H9 (cell line): ENCODE measurements around the gene ANAPC10. TPM values are rescaled to one million over a fixed set of nuclear protein-coding genes. Genes with fewer than 3 reads are reported as not detected.

Experiments
- DNase-seq: peaks from one replicate; pipeline ENCODE4 v3.0.0-alpha.2; 2017
- H2AFZ ChIP-seq: one replicate; pipeline ENCODE4 v1.6.1; 2013; ENCODE audit warnings: mild to moderate bottlenecking, low read length, control low read depth, moderate library complexity
- H2AK5ac ChIP-seq: 2 replicates; pipeline ENCODE4 v1.6.1; 2013; ENCODE audit warnings: low read length, control low read depth, mixed read lengths; ENCODE audit not compliant: insufficient read length
- H2BK120ac ChIP-seq: one replicate; pipeline ENCODE4 v1.6.1; 2013; ENCODE audit warnings: low read depth, mild to moderate bottlenecking, low read length, control low read depth, inconsistent platforms; ENCODE audit not compliant: poor library complexity, severe bottlenecking
- H2BK12ac ChIP-seq: 2 replicates; pipeline ENCODE4 v1.6.1; 2013; ENCODE audit warnings: low read length, control low read depth, mixed read lengths, low read depth; ENCODE audit not compliant: insufficient read length
- H2BK15ac ChIP-seq: 2 replicates; pipeline ENCODE4 v1.6.1; 2013; ENCODE audit warnings: low read depth, low read length, control low read depth
- H2BK20ac ChIP-seq: one replicate; pipeline ENCODE4 v1.6.1; 2013; ENCODE audit warnings: low read depth, mild to moderate bottlenecking, low read length, control low read depth, inconsistent platforms; ENCODE audit not compliant: poor library complexity, severe bottlenecking
- H2BK5ac ChIP-seq: 2 replicates; pipeline ENCODE4 v1.6.1; 2013; ENCODE audit warnings: low read length, control low read depth, mixed read lengths; ENCODE audit not compliant: insufficient read length
- H3K14ac ChIP-seq: 2 replicates; pipeline ENCODE4 v1.6.1; 2013; ENCODE audit warnings: low read length, control low read depth; ENCODE audit not compliant: insufficient read depth
- H3K18ac ChIP-seq: 2 replicates; pipeline ENCODE4 v1.6.1; 2013; ENCODE audit warnings: low read depth, mild to moderate bottlenecking, mixed read lengths, low read length, control low read depth; ENCODE audit not compliant: insufficient read length
- H3K23ac ChIP-seq: 2 replicates; pipeline ENCODE4 v1.6.1; 2013; ENCODE audit warnings: low read length, control low read depth, mixed read lengths, low read depth; ENCODE audit not compliant: insufficient read length
- H3K23me2 ChIP-seq: 2 replicates; pipeline ENCODE4 v1.6.1; 2013; ENCODE audit warnings: low read depth, mild to moderate bottlenecking, mixed read lengths, low read length, control low read depth; ENCODE audit not compliant: insufficient read length, poor library complexity, severe bottlenecking
- H3K27ac ChIP-seq: 2 replicates; pipeline ENCODE4 v1.5.1; 2013; ENCODE audit warnings: low read length, control low read depth, mixed read lengths, low read depth; ENCODE audit not compliant: insufficient read length
- H3K27me3 ChIP-seq: 2 replicates; pipeline ENCODE4 v1.6.1; 2013; ENCODE audit warnings: low read length, control low read depth, inconsistent platforms; ENCODE audit not compliant: insufficient read depth
- H3K4ac ChIP-seq: 2 replicates; pipeline ENCODE4 v1.6.1; 2013; ENCODE audit warnings: low read depth, mild to moderate bottlenecking, control low read depth, inconsistent platforms, low read length, moderate library complexity
- H3K4me1 ChIP-seq: 2 replicates; pipeline ENCODE4 v1.6.1; 2013; ENCODE audit warnings: low read length, control low read depth, inconsistent platforms; ENCODE audit not compliant: insufficient read depth
- H3K4me2 ChIP-seq: 2 replicates; pipeline ENCODE4 v1.6.1; 2013; ENCODE audit warnings: low read length, control low read depth, mixed read lengths; ENCODE audit not compliant: insufficient read length, insufficient read depth
- H3K56ac ChIP-seq: 2 replicates; pipeline ENCODE4 v1.6.1; 2013; ENCODE audit warnings: low read depth, mild to moderate bottlenecking, mixed read lengths, low read length, control low read depth; ENCODE audit not compliant: insufficient read length
- H3K79me1 ChIP-seq: 2 replicates; pipeline ENCODE4 v1.6.1; 2013; ENCODE audit warnings: low read depth, mild to moderate bottlenecking, moderate library complexity, low read length, control low read depth, inconsistent platforms; ENCODE audit not compliant: insufficient read depth, poor library complexity, severe bottlenecking
- H3K79me2 ChIP-seq: 2 replicates; pipeline ENCODE4 v1.6.1; 2013; ENCODE audit warnings: low read length, control low read depth, inconsistent platforms; ENCODE audit not compliant: insufficient read depth
- H3K9ac ChIP-seq: 2 replicates; pipeline ENCODE4 v1.6.1; 2013; ENCODE audit warnings: low read length, control low read depth, mixed read lengths; ENCODE audit not compliant: insufficient read length; ENCODE audit errors: extremely low read depth
- H3K9me3 ChIP-seq: one replicate; pipeline ENCODE4 v1.6.1; 2013; ENCODE audit warnings: low read depth, low read length, inconsistent platforms; ENCODE audit not compliant: control insufficient read depth
- H3T11ph ChIP-seq: one replicate; pipeline ENCODE4 v1.6.1; 2013; ENCODE audit warnings: mild to moderate bottlenecking, low read length, control low read depth, inconsistent platforms
- H4K20me1 ChIP-seq: one replicate; pipeline ENCODE4 v1.6.1; 2013; ENCODE audit not compliant: control insufficient read depth, insufficient read length, insufficient read depth
- H4K5ac ChIP-seq: 2 replicates; pipeline ENCODE4 v1.6.1; 2013; ENCODE audit warnings: low read depth, mild to moderate bottlenecking, mixed read lengths, low read length, control low read depth; ENCODE audit not compliant: insufficient read length
- H4K8ac ChIP-seq: replicated peaks from 2 replicates; pipeline ENCODE4 v1.6.1; 2013; ENCODE audit warnings: low read length, control low read depth, mixed read lengths, low read depth; ENCODE audit not compliant: insufficient read length
- H4K91ac ChIP-seq: 2 replicates; pipeline ENCODE4 v1.6.1; 2013; ENCODE audit warnings: low read depth, mild to moderate bottlenecking, moderate library complexity, mixed read lengths, low read length, control low read depth; ENCODE audit not compliant: insufficient read length
- H3K27ac Mint-ChIP-seq, 3 experiments: 2 replicates in 2 of 3; 3 replicates in 1 of 3; pipeline ENCODE4 v1.8.0; 2020 to 2021; ENCODE audit warnings: mixed read lengths in 3 of 3, mild to moderate bottlenecking in 1 of 3, moderate library complexity in 1 of 3
- H3K27me3 Mint-ChIP-seq: 2 replicates; pipeline ENCODE4 v1.8.0; 2021; ENCODE audit warnings: low read depth, mild to moderate bottlenecking, moderate library complexity, mixed read lengths
- H3K36me3 Mint-ChIP-seq, 3 experiments: 2 replicates in 2 of 3; 3 replicates in 1 of 3; pipeline ENCODE4 v1.8.0; 2020 to 2021; ENCODE audit warnings: low read depth in 3 of 3, mixed read lengths in 3 of 3; ENCODE audit not compliant: insufficient read depth in 1 of 3
- H3K4me1 Mint-ChIP-seq, 2 experiments: 2 replicates each; pipeline ENCODE4 v1.8.0; 2020; ENCODE audit warnings: mixed read lengths in 2 of 2
- H3K4me3 Mint-ChIP-seq, 2 experiments: 2 replicates in 1 of 2; 3 replicates in 1 of 2; pipeline ENCODE4 v1.8.0; 2020 to 2021; ENCODE audit warnings: mild to moderate bottlenecking in 2 of 2, mixed read lengths in 2 of 2, moderate library complexity in 1 of 2
- H3K9me3 Mint-ChIP-seq, 2 experiments: 2 replicates in 1 of 2; 3 replicates in 1 of 2; pipeline ENCODE4 v1.8.0; 2020; ENCODE audit warnings: mild to moderate bottlenecking in 2 of 2, mixed read lengths in 2 of 2, moderate library complexity in 1 of 2
- CTCF ChIP-seq: fragments of 200-600 bp; sonication (generic); conservative IDR thresholded peaks from 3 replicates; pipeline ENCODE4 v1.8.0; 2021; ENCODE audit warnings: antibody characterized with exemption, mild to moderate bottlenecking
- WGBS: extraction: QIAGEN DNeasy Blood & Tissue Kit; methylation state at CpG from one replicate; pipeline ENCODE4 v1.1.7; 2013; ENCODE audit warnings: missing lambda C conversion rate, low lambda C conversion rate, mixed read lengths; ENCODE audit not compliant: insufficient read length; ENCODE audit errors: extremely low coverage; 5-methylcytosine and 5-hydroxymethylcytosine counted together
- total RNA-seq: library from RNA; stranded (reverse); gene quantifications from 2 replicates; pipeline ENCODE4 v1.2.1, GENCODE V29; 2021

Gene ANAPC10
- total RNA-seq, 1 experiment from 2014 or later, result 25.3 TPM

DNA sequence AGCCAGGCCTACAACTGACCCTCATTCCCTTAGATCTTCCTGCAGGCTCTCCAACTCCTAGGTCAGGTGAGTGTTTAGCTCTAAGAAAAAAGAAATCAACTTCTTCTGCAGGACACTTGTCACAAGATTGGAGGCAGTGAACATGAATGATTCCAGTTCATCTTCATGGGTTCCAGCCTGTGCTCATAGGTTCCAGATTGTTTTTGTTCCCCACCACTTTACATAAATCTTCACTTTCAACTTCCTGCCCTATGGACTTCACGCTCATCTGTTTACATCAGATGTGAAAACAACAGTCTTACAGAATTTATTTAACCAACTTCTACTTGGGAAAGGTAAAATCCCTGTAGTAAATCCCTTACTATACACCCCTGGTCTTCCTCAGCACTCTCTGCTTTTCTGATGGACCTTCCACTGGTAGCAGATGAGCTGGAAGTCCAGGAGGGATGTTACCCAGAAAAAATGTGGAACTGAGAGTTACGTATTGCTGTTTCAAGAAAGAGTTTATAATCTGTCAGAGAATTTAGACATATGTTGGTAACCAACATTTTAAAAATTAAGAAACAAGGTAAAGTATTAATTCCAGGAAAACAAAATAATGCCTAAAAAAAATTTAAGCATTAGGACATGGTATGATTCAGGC lies 62.4 kb downstream of the ANAPC10 start:
- Histone ChIP-seq H2AK5ac (no peak overlapping the region), H4K91ac (no peak overlapping the region), H4K5ac (no peak overlapping the region), H3K14ac (no peak overlapping the region), H4K8ac (no peak overlapping the region), H3K4ac (no peak overlapping the region), H3K23ac (no peak overlapping the region), H3T11ph (no peak overlapping the region), H2BK20ac (no peak overlapping the region), H3K27me3 (no peaks in the 10 kb centered on the region), H3K23me2 (no peaks in the 10 kb centered on the region), H2BK120ac (no peak overlapping the region), H3K9me3 (no peaks in the 10 kb centered on the region), H3K56ac (no peak overlapping the region), H3K79me2 (no peaks in the 10 kb centered on the region), H3K9ac (no peak overlapping the region), H2AFZ (no peak overlapping the region), H2BK12ac (no peak overlapping the region), H3K79me1 (peaks cover 3% of the 10 kb centered on the region), H3K4me1 (no peaks in the 10 kb centered on the region), H2BK5ac (no peak overlapping the region), H2BK15ac (no peak overlapping the region), H3K27ac (no peak overlapping the region), H3K4me2 (no peak overlapping the region), H3K18ac (no peak overlapping the region), H4K20me1 (no peaks in the 10 kb centered on the region)
- no CpG with 5 or more reads among the region's 2 CpGs for WGBS
- Mint-ChIP-seq H3K9me3 (no peaks in the 10 kb centered on the region), H3K27ac (peak overlapping the region in 1 of 3 experiments; percentile 42; a peak in 1 of 7 replicates), H3K4me1 (no peaks in the 10 kb centered on the region), H3K27me3 (no peaks in the 10 kb centered on the region), H3K4me3 (no peak overlapping the region), H3K36me3 (peaks cover 19 to 24% (median 20%) of the 10 kb centered on the region in 3 experiments)
- DNase-seq, result no peak
- no peak for TF ChIP-seq CTCF
